ENCODE data around the gene CCDC14. TPM values are rescaled to one million over a fixed set of nuclear protein-coding genes. Genes with fewer than 3 reads are reported as not detected.
"Not testable (repeated sequence)": the region's sequence is repeated elsewhere in the genome, so short reads cannot be mapped to it uniquely, and the experiment has no call there.

Gene CCDC14
- polyA plus RNA-seq, 1 experiment = 163 TPM

DNA sequence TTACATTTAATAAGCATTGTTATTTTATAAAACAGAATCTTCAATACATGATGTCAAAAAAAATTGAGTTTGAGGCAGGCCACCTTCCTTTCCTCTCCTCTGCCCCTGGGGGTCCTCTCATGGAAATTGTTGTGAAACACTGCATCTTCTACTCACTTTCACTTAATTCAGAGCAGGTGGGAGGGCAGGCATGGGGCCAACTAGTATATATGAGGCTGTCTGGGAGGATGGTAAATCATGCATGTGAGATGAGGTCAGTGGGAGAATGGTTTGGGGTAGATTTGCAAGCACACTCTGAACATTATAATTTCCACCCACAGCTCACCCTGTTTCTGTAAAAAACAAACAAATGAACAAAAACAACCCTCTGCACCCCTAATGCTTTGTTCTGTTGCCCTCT is 10.4 kb upstream of the CCDC14 start:
- Histone ChIP-seq H3K4me3 (ENCODE audit: low read depth, low read length) (no peak overlapping the region), H3K27ac (ENCODE audit: low read depth, low read length) (no peak overlapping the region), H3K27me3 (ENCODE audit: control insufficient read depth, insufficient read depth, low read length) (peaks cover 3% of the 10 kb centered on the region), H3K9me3 (ENCODE audit: control insufficient read depth, insufficient read depth, low read length) (no peaks in the 10 kb centered on the region)
- POLR2A ChIA-PET = no interaction called here
- no peak for DNase-seq (ENCODE audit: low read depth, low spot score)
- CTCF ChIA-PET = interaction anchor here (1.0 kb wide), 1 partner anchor 9 kb away, joined by 3 read pairs; no protein-coding TSS in a partner anchor
- TF ChIP-seq, protein P1, sequence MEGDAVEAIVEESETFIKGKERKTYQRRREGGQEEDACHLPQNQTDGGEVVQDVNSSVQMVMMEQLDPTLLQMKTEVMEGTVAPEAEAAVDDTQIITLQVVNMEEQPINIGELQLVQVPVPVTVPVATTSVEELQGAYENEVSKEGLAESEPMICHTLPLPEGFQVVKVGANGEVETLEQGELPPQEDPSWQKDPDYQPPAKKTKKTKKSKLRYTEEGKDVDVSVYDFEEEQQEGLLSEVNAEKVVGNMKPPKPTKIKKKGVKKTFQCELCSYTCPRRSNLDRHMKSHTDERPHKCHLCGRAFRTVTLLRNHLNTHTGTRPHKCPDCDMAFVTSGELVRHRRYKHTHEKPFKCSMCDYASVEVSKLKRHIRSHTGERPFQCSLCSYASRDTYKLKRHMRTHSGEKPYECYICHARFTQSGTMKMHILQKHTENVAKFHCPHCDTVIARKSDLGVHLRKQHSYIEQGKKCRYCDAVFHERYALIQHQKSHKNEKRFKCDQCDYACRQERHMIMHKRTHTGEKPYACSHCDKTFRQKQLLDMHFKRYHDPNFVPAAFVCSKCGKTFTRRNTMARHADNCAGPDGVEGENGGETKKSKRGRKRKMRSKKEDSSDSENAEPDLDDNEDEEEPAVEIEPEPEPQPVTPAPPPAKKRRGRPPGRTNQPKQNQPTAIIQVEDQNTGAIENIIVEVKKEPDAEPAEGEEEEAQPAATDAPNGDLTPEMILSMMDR (IDR thresholded peaks at IDR 0.05; ENCODE audit: low read depth, low read length) = no peak

DNA sequence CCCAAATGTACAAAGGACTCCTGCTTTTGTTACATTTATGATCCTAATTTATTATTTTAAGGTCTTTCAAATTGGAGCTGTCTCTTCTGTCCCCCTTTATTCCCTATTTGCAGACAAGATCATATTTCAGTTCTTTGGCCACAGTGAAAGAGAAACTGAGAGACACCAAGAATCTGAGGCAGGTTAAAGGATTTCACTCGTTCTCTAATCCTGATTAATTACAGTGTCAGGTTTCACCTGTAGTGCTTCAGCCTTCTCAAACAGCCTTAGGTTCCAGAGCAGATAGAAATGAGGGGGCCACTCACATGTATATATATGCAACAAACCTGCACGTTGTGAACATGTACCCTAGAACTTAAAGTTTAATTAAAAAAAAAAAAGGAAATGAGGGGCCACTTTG is 6.2 kb upstream of the CCDC14 start:
- H3K4me3 ChIP-seq (ENCODE audit: low read depth, low read length); DNase-seq (ENCODE audit: low read depth, low spot score); H3K27ac ChIP-seq (ENCODE audit: low read depth, low read length); POLR2A ChIA-PET; H3K9me3 ChIP-seq (ENCODE audit: control insufficient read depth, insufficient read depth, low read length); CTCF ChIA-PET; H3K27me3 ChIP-seq (ENCODE audit: control insufficient read depth, insufficient read depth, low read length): not testable (repeated sequence)

DNA sequence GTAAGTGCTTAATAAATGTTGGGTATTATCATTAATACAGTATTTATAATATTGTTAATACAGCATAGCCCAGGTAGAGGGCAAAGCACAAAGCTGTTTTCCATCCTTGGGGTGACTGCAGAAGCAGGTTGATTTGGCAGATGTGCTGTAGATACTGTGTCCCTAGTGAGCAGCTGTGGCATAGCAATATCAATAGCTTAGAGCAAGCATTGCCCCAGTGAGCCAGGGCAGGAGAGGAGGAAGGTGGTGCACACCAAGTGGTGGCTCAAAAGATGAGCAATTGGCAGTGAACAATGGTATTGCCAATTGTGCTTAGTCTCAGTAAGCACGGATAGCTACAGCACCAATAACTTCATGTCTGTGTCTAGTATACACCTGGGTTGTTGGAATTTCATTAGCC is 5.8 kb upstream of the CCDC14 start:
- H3K9me3 ChIP-seq (ENCODE audit: control insufficient read depth, insufficient read depth, low read length); H3K27ac ChIP-seq (ENCODE audit: low read depth, low read length); DNase-seq (ENCODE audit: low read depth, low spot score); POLR2A ChIA-PET; CTCF ChIA-PET; H3K27me3 ChIP-seq (ENCODE audit: control insufficient read depth, insufficient read depth, low read length); H3K4me3 ChIP-seq (ENCODE audit: low read depth, low read length): not testable (repeated sequence)

DNA sequence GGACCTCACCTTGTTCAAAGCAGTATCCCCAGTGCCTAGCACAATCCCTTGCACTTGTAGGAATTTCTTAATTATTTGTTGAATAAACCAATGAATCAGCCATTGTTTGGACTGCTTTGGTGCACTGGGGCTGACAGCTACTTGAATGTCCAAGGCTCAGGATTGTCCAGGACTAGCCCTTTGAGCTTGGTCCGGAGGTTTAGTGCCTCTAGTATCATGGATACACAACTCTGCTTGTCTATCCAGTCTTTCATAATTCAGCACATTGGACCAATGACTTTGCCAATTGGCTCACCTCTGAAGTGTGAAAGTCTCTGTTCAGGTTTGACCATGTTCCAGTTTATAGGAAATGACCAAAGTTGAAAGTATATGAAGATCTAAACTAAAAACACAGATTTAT is 3.8 kb upstream of the CCDC14 start:
- H3K9me3 ChIP-seq (ENCODE audit: control insufficient read depth, insufficient read depth, low read length); H3K27ac ChIP-seq (ENCODE audit: low read depth, low read length); H3K4me3 ChIP-seq (ENCODE audit: low read depth, low read length); H3K27me3 ChIP-seq (ENCODE audit: control insufficient read depth, insufficient read depth, low read length); POLR2A ChIA-PET; CTCF ChIA-PET; DNase-seq (ENCODE audit: low read depth, low spot score): not testable (repeated sequence)

DNA sequence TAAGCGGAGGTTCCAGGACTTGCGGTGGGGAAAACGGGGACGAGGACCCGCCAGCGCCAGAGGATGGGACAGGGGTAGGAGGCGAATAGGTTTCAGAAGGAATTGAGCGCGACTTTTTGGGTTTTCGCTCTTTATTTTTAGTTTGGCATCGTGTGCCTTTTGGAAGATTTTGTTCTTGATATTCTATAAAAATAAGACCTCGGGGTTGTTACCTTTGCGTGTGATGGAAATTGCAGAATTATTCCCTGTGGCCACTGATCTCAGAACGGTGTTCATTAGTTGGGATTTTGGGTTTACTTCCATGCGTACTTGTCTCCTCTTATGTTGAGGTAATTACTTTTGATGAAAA is 453 bp upstream of the CCDC14 start:
- TF ChIP-seq, protein P1 (IDR thresholded peaks at IDR 0.05; ENCODE audit: low read depth, low read length) = no peak
- POLR2A ChIA-PET = interaction anchor here (0.6 to 0.9 kb wide), 6 partner anchors 9 to 599 kb away, joined by 3 to 6 read pairs (median 4); no protein-coding TSS in a partner anchor
- no peak for DNase-seq (ENCODE audit: low read depth, low spot score)
- no peaks in the 10 kb centered on the region for H3K9me3 ChIP-seq (ENCODE audit: control insufficient read depth, insufficient read depth, low read length)
- H3K27ac ChIP-seq (ENCODE audit: low read depth, low read length) = no peak overlapping the region
- no peaks in the 10 kb centered on the region for H3K27me3 ChIP-seq (ENCODE audit: control insufficient read depth, insufficient read depth, low read length)
- CTCF ChIA-PET = interaction anchor here (0.6 kb wide), 2 partner anchors 21 to 71 kb away, joined by 4 to 5 read pairs; partner anchors contain the start of gene KALRN
- peak overlapping the region; percentile 92 for H3K4me3 ChIP-seq (ENCODE audit: low read depth, low read length)

DNA sequence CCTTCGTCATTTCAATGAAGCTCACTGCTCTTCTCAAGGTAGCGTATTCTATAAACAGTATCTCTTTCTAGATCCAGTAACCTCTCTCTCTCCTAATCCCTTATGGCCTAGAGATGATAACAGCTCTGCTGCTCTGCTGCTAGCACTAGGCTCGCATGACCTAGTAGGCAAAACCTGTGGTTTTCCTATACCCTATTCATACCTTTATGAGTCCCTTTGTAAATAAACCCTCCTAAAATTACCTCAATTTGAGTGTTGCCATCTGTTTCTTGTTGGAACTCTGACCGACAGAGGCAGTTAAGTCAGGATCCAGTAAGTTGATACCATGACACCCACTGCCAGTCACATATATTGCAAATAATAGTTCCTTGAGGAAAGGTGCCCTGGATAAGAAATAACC is 7.3 kb downstream of the CCDC14 start:
- Histone ChIP-seq H3K9me3 (ENCODE audit: control insufficient read depth, insufficient read depth, low read length) (no peaks in the 10 kb centered on the region), H3K27me3 (ENCODE audit: control insufficient read depth, insufficient read depth, low read length) (no peaks in the 10 kb centered on the region), H3K4me3 (ENCODE audit: low read depth, low read length) (no peak overlapping the region), H3K27ac (ENCODE audit: low read depth, low read length) (no peak overlapping the region)
- TF ChIP-seq, protein P1 (IDR thresholded peaks at IDR 0.05; ENCODE audit: low read depth, low read length) = no peak
- DNase-seq (ENCODE audit: low read depth, low spot score) = no peak
- ChIA-PET POLR2A (no interaction called here), CTCF (no interaction called here)

Measured in AG04450 (cell line).